Thyroid gland (tissue), 4 donors: ENCODE data around the gene PINLYP. TPM values are rescaled to one million over a fixed set of nuclear protein-coding genes. Genes with fewer than 3 reads are reported as not detected.

Experiments
- DNase-seq, 2 donors: peaks; one replicate each; pipeline ENCODE4 v3.0.0-alpha.2; 2019
- H3K27ac ChIP-seq, 3 donors: fragments of 200-600 bp; sonication (generic); 1 replicate in 2 of 3; 2 replicates in 1 of 3; pipeline ENCODE4 v1.5.1; 2016 to 2019; ENCODE audit warnings: mild to moderate bottlenecking in 1 of 3, moderate library complexity in 1 of 3
- H3K27me3 ChIP-seq: fragments of 200-600 bp; sonication (generic); one replicate; pipeline ENCODE4 v1.5.1; 2019
- H3K36me3 ChIP-seq, 2 donors: fragments of 200-600 bp; sonication (generic); one replicate each; pipeline ENCODE4 v1.5.1; 2016 to 2019
- H3K4me1 ChIP-seq, 2 donors: fragments of 200-600 bp; sonication (generic); one replicate each; pipeline ENCODE4 v1.5.1; 2017 to 2019
- H3K4me3 ChIP-seq, 3 donors: fragments of 200-600 bp; sonication (generic); replicated peaks in 1 of 3; 1 replicate in 2 of 3; 2 replicates in 1 of 3; pipeline ENCODE4 v1.5.1; 2016; ENCODE audit warnings: mild to moderate bottlenecking in 1 of 3
- H3K9me3 ChIP-seq: fragments of 200-600 bp; sonication (generic); one replicate; pipeline ENCODE4 v1.5.1; 2017
- CTCF ChIP-seq, 6 experiments: fragments of 200-600 bp in 3 of 6; fragments of 450-650 bp in 3 of 6; sonication (generic) in 3 of 6; IDR thresholded peaks; one replicate each; pipeline ENCODE4 v1.5.1; 2016 to 2019; ENCODE audit warnings: antibody characterized with exemption in 6 of 6, mild to moderate bottlenecking in 2 of 6, inconsistent platforms in 1 of 6, moderate library complexity in 1 of 6
- POLR2A ChIP-seq, 2 donors: fragments of 450-650 bp; IDR thresholded peaks; one replicate each; pipeline ENCODE4 v1.6.1; 2017; ENCODE audit warnings: antibody characterized with exemption in 2 of 2, mild to moderate bottlenecking in 2 of 2, moderate library complexity in 1 of 2
- WGBS, 2 donors: methylation state at CpG; one replicate each; pipeline ENCODE4 v1.1.5; 2017; 5-methylcytosine and 5-hydroxymethylcytosine counted together
- intact Hi-C: fragments of 100-400 bp; cut with DNase I; formaldehyde crosslinking; loops from one replicate; pipeline ENCODE4 v1.15.1; 2023
- total RNA-seq, 4 donors: library from RNA; depleted of rRNA; stranded (reverse); fragments of >200 nt; gene quantifications; one replicate each; pipeline ENCODE4 v1.2.3, GENCODE V29; 2016

Gene PINLYP
- total RNA-seq, 4 donors from 2014 or later = 11.8 to 19.3 (median 13.2) TPM

- peaks cover 0 to 4% of the 10 kb centered on the region in 2 donors for H3K4me1 ChIP-seq
- TF ChIP-seq CTCF (IDR thresholded peaks at IDR 0.05) = no peak
- no peak for TF ChIP-seq POLR2A (IDR thresholded peaks at IDR 0.05)
- intact Hi-C loops = no loop called here
- DNase-seq = no peak
- H3K9me3 ChIP-seq = no peaks in the 10 kb centered on the region
- H3K36me3 ChIP-seq = no peaks in the 10 kb centered on the region
- H3K4me3 ChIP-seq = no peak overlapping the region
- H3K27me3 ChIP-seq = no peaks in the 10 kb centered on the region
- 84 to 91% methylated on average over 35 of the region's 35 CpGs for WGBS, 2 donors
- H3K27ac ChIP-seq = no peak overlapping the region
Observed at GRCh38 chr19:43623889-43624670, 48.5 kb downstream of the PINLYP start.

DNA sequence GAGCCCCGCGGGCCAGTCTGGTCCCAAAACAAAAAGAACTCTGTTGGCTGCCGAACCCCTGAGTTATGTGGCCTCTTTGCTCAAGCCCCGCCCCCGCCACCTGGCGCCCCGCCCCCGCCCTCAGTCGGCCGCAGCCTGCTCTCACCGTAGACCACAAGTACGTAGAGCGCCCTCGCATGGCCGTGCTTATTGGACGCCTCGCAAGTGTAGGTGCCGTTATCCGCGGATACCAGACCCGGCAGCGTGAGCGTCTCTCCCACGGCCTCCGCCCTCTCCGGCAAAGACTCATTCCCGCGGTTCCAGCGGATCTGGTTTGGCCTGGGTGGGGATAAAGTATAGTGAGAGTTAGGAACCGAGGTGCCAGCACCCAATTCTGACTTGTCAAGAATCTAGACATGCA, 49.3 kb downstream of the PINLYP start:
- TF ChIP-seq CTCF (IDR thresholded peaks at IDR 0.05) = no peak
- no peak for TF ChIP-seq POLR2A (IDR thresholded peaks at IDR 0.05)
- 38 to 41% methylated on average over 25 to 30 of the region's 30 CpGs for WGBS, 2 donors
- Histone ChIP-seq H3K27ac (no peak overlapping the region), H3K4me3 (no peak overlapping the region), H3K27me3 (no peaks in the 10 kb centered on the region), H3K36me3 (no peaks in the 10 kb centered on the region), H3K9me3 (no peaks in the 10 kb centered on the region), H3K4me1 (peaks cover 0 to 3% of the 10 kb centered on the region in 2 donors)
- intact Hi-C loops = no loop called here
- DNase-seq = peak; percentile 15 to 22

- Histone ChIP-seq H3K27ac (no peak overlapping the region), H3K36me3 (no peaks in the 10 kb centered on the region), H3K4me1 (no peaks in the 10 kb centered on the region), H3K9me3 (no peaks in the 10 kb centered on the region), H3K4me3 (no peak overlapping the region), H3K27me3 (no peaks in the 10 kb centered on the region)
- intact Hi-C loops = no loop called here
- DNase-seq = no peak
- TF ChIP-seq CTCF (IDR thresholded peaks at IDR 0.05) = no peak
- WGBS, 2 donors = 82 to 84% methylated on average over 30 to 31 of the region's 32 CpGs
Observed at GRCh38 chr19:43625918-43626579, 50.4 kb downstream of the PINLYP start.

- WGBS, 2 donors = 61 to 65% methylated on average over 16 to 17 of the region's 17 CpGs
Observed at GRCh38 chr19:43626838-43627237, 51.2 kb downstream of the PINLYP start.

More at GRCh38 chr19:43626838-43627237, 51.2 kb downstream of the PINLYP start:
- Histone ChIP-seq H3K27ac (no peak overlapping the region), H3K9me3 (no peaks in the 10 kb centered on the region), H3K36me3 (no peaks in the 10 kb centered on the region), H3K27me3 (no peaks in the 10 kb centered on the region), H3K4me3 (no peak overlapping the region), H3K4me1 (no peaks in the 10 kb centered on the region)
- intact Hi-C loops = no loop called here
- no peak for DNase-seq
- TF ChIP-seq POLR2A (IDR thresholded peaks at IDR 0.05) (no peak), CTCF (IDR thresholded peaks at IDR 0.05) (no peak)
